IMR-90 (cell line): ENCODE measurements around the gene MXD4.

ENCODE experiments used
- CTCF ChIP-seq: conservative IDR thresholded peaks from 2 replicates; pipeline ENCODE4 v1.5.1; 2012; ENCODE audit warnings: mild to moderate bottlenecking, low read depth, low read length, improper control_type of control experiment
- FOS ChIP-seq: fragments of 150-350 bp; IDR thresholded peaks from 2 replicates; pipeline ENCODE4 v1.6.1; 2016; ENCODE audit warnings: low read depth, low read length
- POLR2A ChIP-seq: IDR thresholded peaks from 2 replicates; pipeline ENCODE4 v1.6.1; 2012; ENCODE audit warnings: mild to moderate bottlenecking, low read depth, low read length

DNA sequence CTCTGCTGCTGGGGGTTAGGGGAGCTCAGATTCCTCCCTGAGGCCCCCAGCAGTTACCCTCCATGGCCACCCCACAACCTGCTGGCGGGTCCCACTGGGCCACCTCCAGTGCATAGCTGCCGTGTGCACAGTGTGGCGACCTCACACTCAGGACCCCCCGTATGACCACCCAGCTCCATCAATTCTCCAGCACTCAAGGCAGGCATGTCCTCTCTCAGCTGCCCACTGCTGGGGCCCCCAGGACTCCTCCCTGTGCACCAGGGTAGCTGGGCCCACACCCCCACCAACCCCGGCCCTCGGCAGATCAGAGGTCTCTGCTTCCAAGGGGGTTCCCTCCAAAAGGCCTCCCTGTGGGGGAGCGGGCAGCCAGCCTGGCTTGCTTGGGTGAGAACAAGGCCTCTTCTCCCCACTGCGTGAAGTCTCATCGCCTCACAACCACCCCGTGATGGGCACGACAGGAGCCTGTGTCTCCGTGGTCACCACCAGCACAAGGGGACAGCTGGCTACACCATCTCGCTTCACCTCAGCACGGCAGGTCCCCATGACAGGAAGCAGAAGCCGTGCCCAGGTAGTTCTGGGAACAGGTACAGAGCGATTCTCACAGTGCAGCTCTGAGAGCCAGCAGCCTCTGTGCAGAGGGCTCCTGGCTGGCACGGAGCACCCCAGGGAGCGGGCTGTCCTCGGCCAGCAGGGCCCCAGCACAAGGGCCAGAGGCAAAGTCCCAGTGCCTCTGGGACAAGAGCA is 15.4 kb downstream of the MXD4 start:
- TF ChIP-seq CTCF: no peak
- no peak for TF ChIP-seq POLR2A
- TF ChIP-seq FOS: no peak
